Raji (cell line): ENCODE results near the gene KRTAP5-2.

Experiments used
- POLR2A ChIP-seq: IDR thresholded peaks from 2 replicates; pipeline ENCODE4 v1.6.1; 2011; ENCODE audit warnings: low read depth, low read length, control low read depth; ENCODE audit not compliant: insufficient read depth

KRTAP5-2 gene

DNA sequence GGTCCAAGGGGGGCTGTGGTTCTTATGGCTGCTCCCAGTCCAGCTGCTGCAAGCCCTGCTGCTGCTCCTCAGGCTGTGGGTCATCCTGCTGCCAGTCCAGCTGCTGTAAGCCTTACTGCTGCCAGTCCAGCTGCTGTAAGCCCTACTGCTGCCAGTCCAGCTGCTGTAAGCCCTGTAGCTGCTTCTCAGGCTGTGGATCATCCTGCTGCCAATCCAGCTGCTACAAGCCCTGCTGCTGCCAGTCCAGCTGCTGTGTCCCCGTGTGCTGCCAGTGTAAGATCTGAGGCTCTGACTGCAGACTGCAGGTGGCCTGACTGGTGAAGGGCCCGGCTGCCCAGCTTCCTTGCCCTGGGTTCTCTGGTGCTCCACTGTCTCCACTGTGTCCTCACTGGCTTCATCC, 32.2 kb upstream of the KRTAP5-2 start:
- TF ChIP-seq POLR2A, result no peak

DNA sequence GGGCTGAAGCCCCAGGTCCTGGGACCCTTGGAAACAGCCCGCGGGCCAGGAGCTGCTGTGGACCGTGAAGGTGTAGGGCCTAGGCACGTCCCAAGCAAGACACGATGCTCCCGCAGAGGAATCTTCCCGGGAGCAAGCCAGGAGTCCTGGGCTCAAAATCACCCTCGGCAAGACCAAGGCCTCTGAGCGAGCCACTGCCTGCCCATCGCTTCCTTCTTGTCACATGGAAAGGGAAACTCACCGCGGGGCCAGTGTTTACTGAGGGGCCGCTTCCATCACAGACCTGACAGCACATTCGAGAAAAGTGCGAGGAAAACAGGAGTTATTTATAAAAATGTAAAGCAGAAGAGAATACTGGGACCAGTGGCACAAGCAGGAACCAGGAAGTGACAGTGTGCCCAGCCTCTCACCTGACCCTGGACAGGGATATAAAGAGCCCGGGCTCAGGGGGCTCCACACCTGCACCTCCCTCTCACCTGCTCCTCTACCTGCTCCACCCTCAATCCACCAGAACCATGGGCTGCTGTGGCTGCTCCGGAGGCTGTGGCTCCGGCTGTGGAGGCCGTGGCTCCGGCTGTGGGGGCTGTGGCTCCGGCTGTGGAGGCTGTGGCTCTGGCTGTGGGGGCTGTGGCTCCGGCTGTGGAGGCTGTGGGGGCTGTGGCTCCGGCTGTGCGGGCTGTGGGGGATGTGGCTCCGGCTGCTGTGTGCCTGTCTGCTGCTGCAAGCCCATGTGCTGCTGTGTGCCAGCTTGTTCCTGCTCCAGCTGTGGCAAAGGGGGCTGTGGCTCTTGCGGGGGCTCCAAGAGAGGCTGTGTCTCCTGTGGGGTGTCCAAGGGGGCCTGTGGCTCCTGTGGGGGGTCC, 31.5 kb upstream of the KRTAP5-2 start, which contains the start of gene KRTAP5-5:
Gene KRTAP5-5 (plus strand): TSS at position 450 of the 860 bp plus-strand sequence. CDS start 66 bp downstream, at position 516.
- TF ChIP-seq POLR2A, result no peak

GRCh38 chr11:1628506-1629325, 30.6 kb upstream of the KRTAP5-2 start:
- no peak for TF ChIP-seq POLR2A

- TF ChIP-seq POLR2A, result no peak
Measured at GRCh38 chr11:1625541-1625940, 27.4 kb upstream of the KRTAP5-2 start.

- TF ChIP-seq POLR2A, result no peak
Measured at GRCh38 chr11:1624621-1625020, 26.5 kb upstream of the KRTAP5-2 start.

- no peak for TF ChIP-seq POLR2A
Measured at GRCh38 chr11:1623716-1624115, 25.6 kb upstream of the KRTAP5-2 start.

DNA sequence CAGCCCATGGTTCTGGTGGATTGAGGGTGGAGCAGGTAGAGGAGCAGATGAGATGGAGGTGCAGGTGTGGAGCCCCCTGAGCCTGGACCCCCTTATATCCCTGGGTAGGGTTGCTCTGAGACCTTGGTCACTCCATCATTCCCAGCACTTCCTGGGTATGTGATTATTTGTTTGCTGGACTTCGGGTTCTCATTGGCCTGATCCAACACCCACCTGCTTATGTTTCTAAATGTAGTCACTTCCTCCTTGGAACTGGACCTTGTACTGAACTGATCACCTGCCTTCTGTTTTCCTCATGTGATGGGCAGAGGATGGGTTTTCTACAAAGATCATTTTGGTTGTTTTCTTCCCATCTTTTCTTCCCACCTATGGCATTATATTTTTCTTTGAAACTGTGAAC, 24.0 kb upstream of the KRTAP5-2 start, which contains the start of gene KRTAP5-4:
Gene KRTAP5-4 (minus strand): TSS at position 53 of the 400 bp plus-strand sequence. CDS start 45 bp downstream, at position 8.
- no peak for TF ChIP-seq POLR2A

GRCh38 chr11:1619449-1619848, 21.4 kb upstream of the KRTAP5-2 start:
- TF ChIP-seq POLR2A, result no peak

DNA sequence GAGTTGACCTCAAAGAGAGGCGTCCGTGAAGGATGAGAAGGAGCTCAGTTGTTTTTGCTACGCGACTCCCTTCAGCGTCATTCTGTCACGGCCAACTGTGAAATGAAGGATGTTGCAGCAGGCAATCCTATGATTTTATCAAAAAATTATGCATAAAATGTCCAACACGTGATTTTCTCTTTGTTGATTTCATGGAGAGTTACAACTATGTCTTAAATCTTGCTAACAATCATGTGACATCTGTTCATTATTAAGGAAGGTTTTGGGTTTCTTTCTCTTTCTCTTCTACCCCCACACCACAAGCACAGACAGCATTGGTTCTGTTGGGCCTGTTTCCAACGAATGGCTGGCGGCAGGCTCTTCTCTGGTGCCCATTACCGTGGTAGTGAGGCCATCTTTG, 20.1 kb upstream of the KRTAP5-2 start:
- no peak for TF ChIP-seq POLR2A

- no peak for TF ChIP-seq POLR2A
Measured at GRCh38 chr11:1608363-1608762, 10.3 kb upstream of the KRTAP5-2 start, which contains the start of gene KRTAP5-3. TSS of gene KRTAP5-3 (minus strand) at chr11:1608463. CDS start at chr11:1608385, 78 bp downstream.

DNA sequence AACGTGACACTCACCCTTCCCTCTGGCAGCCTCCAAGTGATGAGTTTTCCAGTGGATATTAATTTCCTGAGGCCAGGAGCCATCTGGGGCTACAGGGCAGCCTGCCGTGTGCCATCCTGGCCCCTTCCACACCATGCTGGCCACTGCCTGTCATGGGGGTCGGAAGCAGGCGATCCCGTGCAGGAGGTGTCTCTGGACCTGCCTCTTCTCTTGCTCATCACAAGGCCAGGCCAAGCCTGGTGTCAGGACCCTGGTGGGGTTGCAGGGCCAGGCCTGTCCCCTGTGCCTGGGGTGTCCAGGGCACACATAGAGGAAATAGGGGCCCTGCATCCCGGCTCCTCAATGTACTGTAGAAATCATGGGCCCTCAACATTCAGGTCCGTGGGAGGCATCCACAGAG, 6.6 kb upstream of the KRTAP5-2 start:
- TF ChIP-seq POLR2A, result no peak

DNA sequence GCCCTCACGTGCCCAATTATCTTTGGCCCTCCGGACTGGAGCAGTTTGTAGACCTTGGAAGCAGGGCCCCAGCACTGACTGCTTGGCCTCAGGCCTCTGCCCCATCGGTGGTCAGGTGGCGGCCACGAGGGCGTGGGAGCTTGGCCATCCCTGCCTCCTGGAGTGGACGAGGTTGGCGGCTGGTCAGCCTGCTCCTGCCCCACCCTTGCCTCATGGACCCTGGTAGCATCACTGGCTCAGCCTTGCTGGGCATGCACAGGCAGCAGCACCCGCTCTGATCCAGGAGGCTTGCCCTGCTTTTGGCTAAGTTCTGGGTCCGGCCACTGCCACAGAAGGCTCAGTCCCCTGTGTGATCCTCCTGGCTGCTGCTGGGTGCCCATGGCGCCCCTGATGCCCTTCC, 6.1 kb upstream of the KRTAP5-2 start:
- TF ChIP-seq POLR2A, result no peak

DNA sequence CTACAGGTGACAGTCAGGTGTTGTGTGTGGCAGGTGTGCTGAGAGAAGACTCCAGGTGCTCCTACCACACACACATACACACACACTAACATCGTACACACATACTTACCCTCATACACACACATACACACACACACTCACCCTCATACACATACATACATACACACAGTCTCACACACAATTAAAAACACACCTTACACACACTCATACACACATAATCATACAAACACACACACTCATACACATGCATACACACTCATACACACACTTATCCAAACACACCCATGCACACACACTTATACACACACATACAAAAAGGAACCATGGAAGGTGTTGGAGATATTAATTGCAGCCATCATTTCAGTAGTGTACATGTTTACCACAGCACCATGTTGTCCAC, 5.5 kb upstream of the KRTAP5-2 start:
- TF ChIP-seq POLR2A, result no peak

GRCh38 chr11:1600626-1601025, 2.5 kb upstream of the KRTAP5-2 start:
- no peak for TF ChIP-seq POLR2A

- TF ChIP-seq POLR2A, result no peak
Measured at GRCh38 chr11:1598816-1599215, 722 bp upstream of the KRTAP5-2 start.
